SHP77 treated with DMSO at 0.1 percent for 48 hours (cell line): ENCODE results near the gene CCDC197.

ENCODE experiments used
- DNase-seq: peaks from one replicate; lab custom pipeline; 2025; lab: John Stamatoyannopoulos, UW

Gene CCDC197

DNA sequence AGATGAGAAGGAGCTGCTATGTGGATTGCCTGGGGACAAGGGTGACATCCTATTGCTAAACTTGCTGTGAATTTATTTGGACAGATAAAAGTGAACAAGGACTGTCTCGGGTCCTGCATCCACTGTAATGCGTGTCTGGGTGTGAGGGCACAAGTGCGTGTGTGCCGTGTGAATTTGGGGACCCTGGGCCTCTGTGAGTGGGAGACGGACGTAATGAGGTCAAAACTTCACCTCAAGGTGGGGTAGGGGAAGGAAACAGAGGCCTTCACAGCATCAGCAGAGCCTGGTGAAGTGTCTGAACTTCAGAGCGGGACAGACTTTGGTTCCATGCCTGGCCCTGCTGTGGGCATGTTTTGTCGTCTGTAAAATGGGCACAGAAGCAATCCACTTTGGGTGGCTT, 35.5 kb upstream of the CCDC197 start:
- no peak for DNase-seq

DNA sequence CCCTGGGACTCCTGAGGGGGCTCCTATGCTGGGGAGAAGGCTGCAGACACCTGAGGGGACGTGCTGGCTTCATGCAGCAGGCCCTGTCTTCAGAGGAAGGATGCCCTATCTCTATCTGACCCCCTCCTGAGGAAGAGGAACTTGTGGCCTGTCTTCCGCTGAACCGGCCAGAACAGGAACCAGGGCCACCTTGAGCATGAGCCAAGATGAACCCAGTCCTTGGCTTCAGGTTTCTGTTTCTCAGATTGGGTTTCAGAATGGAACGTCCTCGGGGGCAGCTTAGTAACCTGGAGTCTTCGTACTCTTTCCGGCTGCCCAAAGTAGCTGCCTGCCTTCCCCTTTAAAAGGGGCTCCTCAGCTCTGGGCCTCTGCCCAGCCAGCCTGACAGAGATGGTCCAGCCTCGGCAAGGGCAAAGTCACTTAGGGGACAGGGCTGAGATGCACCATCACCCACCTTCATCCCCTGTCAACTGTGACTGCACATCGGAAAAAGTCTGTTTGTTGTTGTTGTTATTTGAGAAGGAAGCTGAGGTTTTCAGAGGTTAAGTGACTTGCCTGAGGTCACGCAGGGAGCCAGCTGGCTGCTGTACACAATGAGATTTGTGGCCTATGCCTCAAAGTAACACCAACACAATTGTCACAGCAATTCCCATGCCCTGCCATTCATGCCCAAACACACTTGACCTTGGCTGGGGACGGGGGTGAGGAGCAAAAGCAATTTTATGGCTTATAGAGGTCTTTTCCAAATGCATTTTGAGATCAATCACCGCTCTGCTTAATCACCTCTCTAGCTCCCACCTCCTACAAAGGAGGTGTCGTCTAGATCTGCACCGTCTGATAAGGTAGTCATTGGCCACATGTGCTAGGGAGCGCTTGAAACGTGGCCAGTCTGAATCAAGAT, 34.1 kb upstream of the CCDC197 start:
- no peak for DNase-seq

DNA sequence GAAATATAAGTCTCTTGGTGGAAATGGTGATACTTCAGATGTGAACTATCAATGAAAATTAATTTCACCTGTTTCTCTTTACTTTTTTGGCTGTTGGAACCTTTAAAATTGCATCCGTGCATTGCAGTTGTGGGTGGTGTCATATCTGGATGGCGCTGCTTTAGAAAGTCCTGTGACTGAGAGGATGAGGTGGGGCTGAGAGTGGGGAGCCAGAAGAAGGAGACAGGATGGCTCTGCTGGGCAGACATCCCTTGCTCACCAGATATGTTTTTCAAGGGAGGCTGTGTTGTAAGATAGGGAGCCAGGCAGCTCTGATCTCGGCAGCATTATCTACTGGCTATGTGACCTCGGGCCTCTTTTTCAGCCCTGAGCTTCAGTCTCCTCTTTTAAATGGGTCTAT, 33.4 kb upstream of the CCDC197 start:
- DNase-seq = no peak

DNA sequence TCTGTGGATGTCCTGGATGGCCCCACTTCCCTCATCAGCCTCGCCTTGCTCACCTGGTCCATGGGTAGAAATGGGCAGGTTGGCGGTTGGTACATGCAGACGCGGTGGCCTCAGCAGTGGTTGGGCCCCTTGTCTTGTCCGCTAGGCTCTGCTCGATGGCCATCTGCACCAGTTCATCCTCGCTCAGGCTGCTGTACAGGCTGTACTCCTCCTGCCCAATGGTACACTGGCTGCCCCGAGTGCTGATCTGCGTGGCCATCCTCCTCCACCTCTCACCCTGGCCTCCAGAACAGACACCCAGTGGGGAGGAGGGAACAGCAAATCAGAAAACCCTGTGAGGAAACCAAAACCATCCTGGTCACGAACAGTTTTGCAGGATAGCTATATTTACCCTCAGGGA, 32.8 kb upstream of the CCDC197 start:
- no peak for DNase-seq

DNA sequence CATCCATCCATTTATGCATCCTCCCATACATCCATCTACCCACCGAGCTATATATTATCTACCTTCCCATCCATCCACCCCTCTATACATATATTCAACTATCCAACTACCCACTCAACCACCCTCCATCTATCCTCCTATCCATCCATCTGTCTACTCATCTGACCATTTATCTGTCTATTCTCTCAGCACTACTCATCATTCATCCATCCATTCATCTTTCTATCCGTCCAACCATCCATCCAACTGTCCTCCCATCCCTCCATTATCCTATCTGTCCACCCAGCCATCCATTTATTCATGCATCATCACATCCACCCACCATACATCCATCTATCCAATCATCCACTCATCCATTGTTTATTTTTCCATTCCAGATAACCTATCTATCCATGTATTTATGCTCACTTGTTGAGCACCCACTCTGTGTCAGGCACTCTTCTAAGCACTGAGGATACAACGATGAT, 32.2 kb upstream of the CCDC197 start:
- DNase-seq = no peak

DNA sequence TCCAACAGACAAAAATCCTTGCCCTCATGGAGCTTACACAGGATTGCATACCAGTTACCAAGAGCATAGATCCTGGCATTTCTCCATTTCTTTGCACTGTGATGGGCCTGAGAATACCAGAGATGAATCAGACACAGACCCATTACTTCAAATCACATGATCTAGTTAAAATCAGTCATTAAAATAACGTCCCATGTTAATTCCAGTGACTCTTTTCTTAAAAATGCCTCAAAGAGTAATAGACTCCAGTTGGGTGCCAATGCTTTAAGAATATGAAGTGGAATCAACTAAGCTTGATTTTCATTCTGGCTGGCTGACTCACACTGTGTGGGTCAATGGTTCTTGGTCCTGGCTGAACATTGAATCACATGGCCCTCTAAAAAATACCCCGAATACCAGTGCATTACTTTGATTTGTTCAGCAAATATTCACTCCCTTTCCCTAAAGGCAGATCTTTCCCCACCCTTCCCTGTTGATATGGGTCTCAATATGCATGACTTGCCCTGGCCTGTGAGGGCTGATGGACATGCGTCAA, 31.7 kb upstream of the CCDC197 start:
- DNase-seq = no peak

DNA sequence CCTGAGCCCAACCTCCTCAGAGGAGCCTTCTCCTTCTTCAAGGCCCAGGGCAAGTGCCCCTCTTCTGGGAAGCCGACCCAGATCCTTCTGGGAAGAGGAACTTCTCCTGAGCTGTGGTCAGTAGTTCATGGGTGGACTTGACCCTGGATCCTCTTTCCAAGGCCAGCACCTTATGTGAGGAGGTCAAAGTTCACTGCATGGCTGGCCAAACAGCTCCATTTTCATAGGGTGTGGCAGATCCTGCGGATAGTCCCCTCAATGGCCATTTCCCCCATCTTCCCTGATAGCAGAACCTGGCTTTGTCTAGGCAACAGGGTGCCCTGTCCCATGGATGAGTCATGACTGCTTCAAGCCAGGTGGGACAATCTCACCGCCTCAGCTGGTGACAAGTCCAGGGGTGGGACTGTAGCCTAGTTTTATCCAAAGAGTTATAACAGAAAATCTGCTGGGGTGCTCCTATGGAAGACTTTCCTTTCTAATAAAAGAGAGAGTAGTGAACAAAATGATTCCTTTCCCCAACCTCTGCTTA, 31.1 kb upstream of the CCDC197 start:
- DNase-seq = no peak

DNA sequence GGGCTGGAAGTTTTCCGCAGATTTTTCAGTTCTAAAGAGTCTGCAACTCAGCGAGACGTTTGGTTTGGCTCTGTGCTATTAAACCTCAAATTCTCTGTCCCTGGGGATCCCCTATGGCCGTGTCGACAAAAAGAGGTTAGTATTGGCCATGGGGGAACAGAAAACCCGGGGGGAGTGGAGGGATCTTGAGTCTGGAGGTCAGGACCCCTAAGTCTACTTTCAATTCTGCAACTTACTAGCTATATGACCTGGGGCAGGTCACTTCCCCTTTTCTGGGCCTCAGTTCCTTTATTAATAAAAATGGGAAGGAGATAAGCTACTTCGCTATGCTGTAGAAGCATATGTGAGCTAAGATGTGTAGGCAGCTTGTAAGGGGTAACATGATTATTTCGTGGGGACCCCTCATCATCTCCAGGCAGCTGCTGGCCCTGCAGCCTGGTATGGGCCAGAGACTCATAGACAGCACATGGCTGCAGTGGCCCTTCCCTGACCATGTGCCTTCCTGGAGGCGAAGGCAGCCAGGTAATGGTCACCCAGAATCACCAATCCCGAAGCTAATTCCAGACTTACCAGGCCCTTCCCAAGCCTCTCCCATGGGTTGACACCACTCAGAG, 29.4 kb upstream of the CCDC197 start:
- DNase-seq = no peak

DNA sequence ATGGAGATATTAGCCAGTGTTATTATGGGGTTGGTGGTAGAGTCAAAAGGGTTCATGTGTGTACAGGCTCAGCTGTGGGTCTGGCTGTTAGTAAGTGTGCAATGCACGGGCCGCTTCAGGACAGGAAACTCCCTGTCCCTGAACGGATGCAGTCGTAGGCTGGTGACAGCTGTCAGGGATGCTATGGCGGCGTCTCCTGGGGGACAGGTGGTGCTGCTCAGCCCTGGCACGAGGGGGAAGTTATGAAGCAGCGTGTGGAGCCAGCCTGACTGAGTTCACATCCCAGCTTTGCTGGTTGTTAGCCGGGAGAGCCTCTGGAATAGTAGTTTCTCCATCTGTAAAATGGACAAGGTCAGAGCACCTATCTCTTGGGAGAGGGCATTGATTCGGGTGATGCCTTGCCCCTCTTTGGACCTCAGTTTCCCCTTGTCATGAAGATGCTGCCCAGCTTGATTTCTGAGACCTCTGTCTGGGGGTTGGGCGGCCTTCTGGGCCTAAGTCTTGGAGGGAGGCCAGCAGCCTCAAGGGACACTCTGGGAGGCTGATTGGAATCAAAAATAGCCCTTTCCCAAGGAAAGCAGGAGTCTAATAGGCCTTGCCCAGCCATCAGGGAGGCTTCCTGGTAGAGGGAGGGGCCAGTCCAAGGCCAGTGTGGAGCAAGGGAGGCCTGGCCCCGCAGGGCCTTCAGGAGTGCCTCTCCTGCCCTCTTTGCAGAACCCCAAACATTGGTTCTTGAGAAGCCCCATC, 27.8 kb upstream of the CCDC197 start:
- no peak for DNase-seq

DNA sequence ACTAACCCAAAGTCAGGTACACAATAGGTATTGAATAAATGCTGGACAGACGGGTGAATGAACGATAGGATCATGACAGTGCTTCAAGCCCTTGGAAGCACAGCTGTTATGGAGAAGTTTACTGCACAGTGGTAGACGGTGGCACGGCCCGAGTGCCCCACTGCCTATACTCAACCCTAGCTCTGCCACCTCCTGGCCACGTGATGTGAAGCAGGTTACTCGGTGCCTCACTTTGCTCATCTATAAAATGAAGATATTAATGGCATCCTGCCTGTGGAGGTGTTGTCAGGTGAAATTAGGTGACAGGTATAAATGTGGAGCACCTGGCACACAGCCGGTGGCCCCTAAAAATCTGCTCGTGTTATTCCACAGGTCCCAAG, 26.5 kb upstream of the CCDC197 start:
- DNase-seq = no peak

DNA sequence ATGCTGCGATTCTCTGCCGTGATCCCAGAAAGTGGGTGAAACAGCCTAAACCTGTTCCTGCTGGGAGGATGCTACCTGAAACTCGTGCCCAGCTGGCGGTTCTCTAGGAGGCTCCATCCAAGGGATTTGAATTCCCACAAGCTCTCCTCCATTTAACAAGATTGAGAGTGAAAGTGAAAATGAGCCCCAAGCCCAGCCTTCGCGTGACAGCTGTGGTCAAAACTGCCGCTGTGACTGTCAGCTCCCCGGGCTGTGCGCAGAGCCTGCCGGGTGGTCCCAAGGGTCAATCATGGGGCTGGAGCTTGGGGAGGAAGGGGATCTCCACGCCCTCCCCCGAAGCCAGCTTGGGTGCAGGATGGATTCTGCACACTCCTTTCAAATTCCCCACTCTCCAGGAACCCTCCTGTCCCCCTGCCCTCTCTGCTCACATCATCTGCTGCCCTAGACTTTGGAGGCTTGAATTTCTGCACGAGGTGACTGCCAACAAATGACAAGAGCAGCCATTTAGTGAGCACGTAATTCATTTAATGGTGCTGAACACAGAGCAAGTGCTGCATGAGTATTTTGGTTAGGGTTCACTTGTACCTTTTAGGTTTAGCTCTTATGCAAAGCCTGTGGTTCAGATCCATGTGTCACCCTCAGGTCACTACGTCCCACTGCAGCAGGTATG, 26.0 kb upstream of the CCDC197 start:
- no peak for DNase-seq

DNA sequence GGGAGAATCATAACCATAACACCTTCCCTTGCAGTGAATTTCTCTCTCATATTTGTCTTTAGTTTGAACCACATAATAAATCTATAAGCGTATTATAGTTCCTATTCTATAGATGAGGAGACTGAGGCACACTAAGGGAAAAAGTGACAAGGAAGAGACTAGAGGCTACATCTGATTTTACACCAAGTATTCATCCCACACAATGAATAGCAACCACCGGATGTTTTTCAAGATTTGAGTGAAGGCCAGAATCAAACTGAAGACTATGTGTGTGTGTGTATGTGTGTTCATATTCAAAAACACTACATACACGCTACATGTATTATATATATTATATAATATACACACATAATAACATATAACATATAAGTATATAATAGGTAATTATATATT, 25.5 kb upstream of the CCDC197 start:
- DNase-seq = no peak

DNA sequence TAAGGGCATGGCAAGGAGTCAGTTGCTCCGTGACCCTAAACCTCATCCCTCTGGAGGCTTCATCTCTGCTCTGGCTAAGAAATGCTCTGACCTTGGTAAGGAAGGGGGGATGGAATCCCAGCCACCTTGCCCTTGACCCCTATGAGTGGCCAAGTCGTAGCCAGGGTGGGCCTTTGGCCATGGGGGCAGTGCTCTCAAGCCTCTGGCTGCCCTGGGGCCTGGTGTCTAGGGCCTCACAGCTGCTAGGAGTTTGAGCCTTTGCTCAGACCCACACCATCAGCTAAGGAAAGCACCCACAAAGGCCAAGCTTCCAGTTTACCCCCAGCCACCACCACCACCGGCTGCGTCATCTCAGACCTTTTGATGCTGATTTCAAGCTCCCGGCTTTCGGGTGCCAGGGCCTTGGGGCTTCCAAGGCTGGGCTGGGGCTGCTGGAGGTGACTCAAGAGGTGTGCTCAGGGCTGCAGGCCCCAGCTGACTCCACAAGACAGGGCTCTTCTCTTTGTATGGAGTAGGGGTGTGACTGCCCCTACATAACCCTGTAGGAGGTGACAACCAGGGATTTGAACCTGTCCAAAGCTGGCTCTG, 24.4 kb upstream of the CCDC197 start:
- no peak for DNase-seq

DNA sequence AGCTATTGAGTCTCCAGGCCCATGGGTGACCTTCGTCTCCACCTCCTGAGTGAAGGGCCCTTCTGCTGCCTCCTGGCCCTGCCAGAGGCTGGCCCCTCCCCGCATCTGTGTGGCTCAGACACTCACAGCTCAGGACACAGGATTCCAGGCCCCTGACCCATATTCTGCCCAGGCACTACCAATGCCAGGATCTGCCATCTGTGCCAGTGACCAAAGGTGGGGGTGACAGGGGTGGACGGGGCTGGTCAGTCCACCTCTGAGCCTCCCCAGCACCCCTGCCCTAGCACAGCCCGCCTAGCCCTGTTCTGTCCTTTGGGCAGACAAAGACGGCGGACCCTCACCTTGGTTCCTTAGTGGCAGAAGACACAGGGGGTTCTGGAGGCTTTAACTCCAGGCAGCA, 23.5 kb upstream of the CCDC197 start:
- DNase-seq = no peak

DNA sequence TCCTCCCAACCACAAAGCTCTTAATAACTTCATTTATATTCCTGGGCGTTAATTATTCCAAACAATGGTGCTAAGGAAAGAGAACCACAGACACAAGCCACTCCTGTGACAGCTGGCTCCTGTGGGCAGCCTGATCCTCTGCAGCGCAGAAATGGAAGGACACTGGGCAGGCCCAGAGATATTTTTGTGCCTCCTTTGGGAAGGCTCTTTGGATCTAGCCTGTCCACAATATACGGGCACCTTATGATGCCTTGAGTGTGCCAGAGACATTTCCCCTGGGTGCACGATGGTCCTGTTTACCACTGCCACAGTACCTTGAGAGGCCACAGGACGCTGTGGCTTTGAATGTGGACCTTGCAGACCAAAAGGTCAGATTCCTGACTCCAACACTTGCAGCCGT, 22.8 kb upstream of the CCDC197 start:
- DNase-seq = no peak

DNA sequence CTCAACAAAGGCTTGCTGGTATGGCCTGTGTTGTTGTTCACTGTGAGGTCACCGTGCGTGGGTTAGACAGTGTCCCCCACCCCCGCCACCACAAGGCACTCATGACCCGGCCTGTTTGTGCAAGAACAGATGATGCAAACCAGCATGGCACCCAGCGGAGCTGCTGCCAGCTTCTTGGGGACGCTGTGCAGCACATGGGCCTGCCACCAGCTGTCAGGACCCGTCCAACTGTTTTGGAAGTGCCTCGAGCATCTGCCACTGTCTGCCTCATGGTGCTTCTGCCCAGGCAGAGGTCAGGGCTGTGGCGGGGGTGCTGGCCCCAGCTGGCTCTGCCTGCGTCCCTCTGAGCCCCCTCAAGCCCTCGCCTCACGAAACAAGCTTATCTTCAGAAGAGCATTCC, 22.3 kb upstream of the CCDC197 start:
- DNase-seq = no peak

DNA sequence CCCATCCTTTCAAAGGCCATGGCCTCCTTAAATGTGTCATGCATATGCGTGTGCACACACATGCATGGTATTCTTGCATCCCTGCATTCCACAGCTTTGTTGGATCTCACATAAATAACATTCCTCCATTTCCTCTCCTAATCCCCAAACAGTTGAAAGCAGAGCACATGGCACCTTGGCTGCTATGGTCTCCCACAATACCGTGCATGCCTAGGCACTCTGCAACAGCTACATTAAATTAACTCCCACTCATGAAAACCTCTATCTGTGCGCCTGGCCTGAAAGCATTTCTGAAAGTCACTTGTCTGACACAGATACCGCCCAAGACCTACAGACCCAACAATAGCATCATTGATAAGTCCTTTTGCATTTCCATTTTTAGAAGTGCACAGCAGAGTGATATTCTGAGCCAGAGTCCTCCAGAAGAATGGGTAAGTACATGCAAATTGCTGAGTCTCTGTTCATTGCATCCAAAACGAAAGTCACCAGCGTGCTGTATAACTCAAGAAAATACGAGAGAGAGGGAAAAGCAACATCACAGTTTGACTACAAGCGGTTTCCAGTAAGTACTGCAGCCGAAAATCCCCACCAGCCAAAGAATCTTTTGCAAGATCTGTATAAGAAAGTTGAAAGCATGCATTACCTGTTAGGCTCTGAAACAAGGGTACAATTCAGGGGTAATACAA, 21.2 kb upstream of the CCDC197 start:
- DNase-seq = no peak

DNA sequence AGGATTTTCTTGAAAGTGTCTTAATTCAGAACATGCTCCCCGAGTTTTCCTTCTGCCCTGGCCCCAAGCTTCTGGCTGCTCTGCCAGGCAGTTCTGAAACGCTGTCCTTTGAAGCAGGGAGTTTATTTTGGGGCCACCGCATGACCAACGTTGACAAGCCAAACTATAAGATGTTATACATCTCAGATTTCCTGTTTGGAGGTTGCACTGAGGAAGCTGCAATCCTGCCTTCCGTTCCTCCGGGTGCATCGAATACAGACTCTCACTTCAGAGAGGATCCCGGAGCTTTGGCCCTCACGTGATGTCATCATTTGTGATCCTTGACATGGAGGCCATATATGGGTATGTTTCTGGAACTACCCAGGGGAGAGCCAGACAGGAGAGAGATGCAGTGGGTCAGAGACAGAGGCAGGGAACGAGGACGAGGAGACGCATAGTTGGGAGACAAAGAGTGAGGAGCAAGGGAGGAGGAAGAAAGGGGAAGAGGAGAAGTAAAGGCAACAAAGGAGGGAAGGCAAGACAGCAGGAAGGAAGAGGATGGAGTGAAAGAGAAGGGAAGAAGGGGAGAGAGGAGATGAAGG, 20.5 kb upstream of the CCDC197 start, which contains the start of gene ASB2:
ASB2 (minus strand) TSS at position 94 of the 581 bp plus-strand sequence. CDS start 12,031 bp downstream, outside the sequence.
- DNase-seq = no peak

DNA sequence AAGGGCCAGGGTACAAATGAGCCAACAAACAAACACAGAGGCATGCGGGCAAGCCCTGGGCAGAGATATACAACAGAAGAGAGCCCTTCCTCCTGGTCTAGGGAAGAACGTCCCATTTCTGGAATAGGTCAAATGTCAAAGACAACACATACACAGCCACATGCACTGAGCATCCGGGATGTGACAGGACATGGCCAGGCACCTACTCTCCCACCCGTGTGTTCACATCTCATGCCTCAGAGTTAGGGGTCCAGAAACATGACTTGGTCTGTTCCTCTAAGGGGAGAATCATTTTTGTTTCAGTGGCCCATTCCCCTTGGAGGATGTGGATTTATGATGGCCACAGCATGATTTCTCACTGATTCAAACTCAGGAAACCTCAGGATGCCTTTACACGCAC, 19.9 kb upstream of the CCDC197 start:
- no peak for DNase-seq
